OCI-LY3 (cell line): Measurements from ENCODE around the gene ACP6.

ENCODE experiments used
- H2AFZ ChIP-seq: fragments of 200-600, 300-600 bp; shearing (Covaris generic); 2 replicates; pipeline ENCODE4 v1.6.0; 2014; ENCODE audit warnings: antibody characterized with exemption, low read depth, low read length
- H3K27ac ChIP-seq: fragments of 200-600, 300-600 bp; sonication (generic); 2 replicates; pipeline ENCODE4 v1.5.1; 2014; ENCODE audit warnings: mild to moderate bottlenecking, low read length, moderate library complexity, mixed read lengths
- H3K27me3 ChIP-seq: fragments of 200-600, 300-600 bp; sonication (generic); 2 replicates; pipeline ENCODE4 v1.6.1; 2014; ENCODE audit warnings: low read depth, low read length, mixed read lengths
- H3K36me3 ChIP-seq: fragments of 200-600, 300-600 bp; sonication (generic); replicated peaks from 2 replicates; pipeline ENCODE3; 2014; ENCODE audit warnings: low read depth, low read length, mixed read lengths
- H3K4me1 ChIP-seq: fragments of 300-600, 200-600 bp; sonication (generic); 2 replicates; pipeline ENCODE4 v1.6.1; 2014; ENCODE audit warnings: low read length, mixed read lengths
- H3K4me2 ChIP-seq: fragments of 200-600, 300-600 bp; sonication (generic); 2 replicates; pipeline ENCODE4 v1.6.1; 2014; ENCODE audit warnings: low read length, mixed read lengths
- H3K4me3 ChIP-seq: fragments of 300-600, 200-600 bp; sonication (generic); 2 replicates; pipeline ENCODE4 v1.5.1; 2014; ENCODE audit warnings: antibody characterized with exemption, mild to moderate bottlenecking, low read length, moderate library complexity
- H3K79me2 ChIP-seq: fragments of 300-600, 200-600 bp; shearing (Covaris generic); 2 replicates; pipeline ENCODE4 v1.6.1; 2014; ENCODE audit warnings: mild to moderate bottlenecking, low read length, mixed read lengths
- H3K9ac ChIP-seq: fragments of 300-600, 200-600 bp; shearing (Covaris generic); 2 replicates; pipeline ENCODE4 v1.6.0; 2014; ENCODE audit warnings: mild to moderate bottlenecking, low read length, moderate library complexity
- H3K9me3 ChIP-seq: fragments of 200-600, 300-600 bp; shearing (Covaris generic); 2 replicates; pipeline ENCODE4 v1.6.1; 2014; ENCODE audit warnings: low read length, mixed read lengths; ENCODE audit not compliant: insufficient read depth
- H4K20me1 ChIP-seq: fragments of 200-600, 300-600 bp; sonication (generic); 2 replicates; pipeline ENCODE4 v1.6.1; 2016; ENCODE audit warnings: low read length, mixed read lengths; ENCODE audit not compliant: insufficient read depth
- EZH2phosphoT487 ChIP-seq: fragments of 200-600 bp; shearing (Covaris generic); IDR thresholded peaks from 2 replicates; pipeline ENCODE4 v1.6.1; 2018; ENCODE audit warnings: antibody characterized with exemption, mixed run types, low read depth
- TF ChIP-seq, protein P1 (sequence below): fragments of 200-600, 300-600 bp; sonication (generic); IDR thresholded peaks from 2 replicates; pipeline ENCODE4 v1.5.1; 2014; ENCODE audit warnings: antibody characterized with exemption, low read length, low read depth

The ACP6 gene

DNA sequence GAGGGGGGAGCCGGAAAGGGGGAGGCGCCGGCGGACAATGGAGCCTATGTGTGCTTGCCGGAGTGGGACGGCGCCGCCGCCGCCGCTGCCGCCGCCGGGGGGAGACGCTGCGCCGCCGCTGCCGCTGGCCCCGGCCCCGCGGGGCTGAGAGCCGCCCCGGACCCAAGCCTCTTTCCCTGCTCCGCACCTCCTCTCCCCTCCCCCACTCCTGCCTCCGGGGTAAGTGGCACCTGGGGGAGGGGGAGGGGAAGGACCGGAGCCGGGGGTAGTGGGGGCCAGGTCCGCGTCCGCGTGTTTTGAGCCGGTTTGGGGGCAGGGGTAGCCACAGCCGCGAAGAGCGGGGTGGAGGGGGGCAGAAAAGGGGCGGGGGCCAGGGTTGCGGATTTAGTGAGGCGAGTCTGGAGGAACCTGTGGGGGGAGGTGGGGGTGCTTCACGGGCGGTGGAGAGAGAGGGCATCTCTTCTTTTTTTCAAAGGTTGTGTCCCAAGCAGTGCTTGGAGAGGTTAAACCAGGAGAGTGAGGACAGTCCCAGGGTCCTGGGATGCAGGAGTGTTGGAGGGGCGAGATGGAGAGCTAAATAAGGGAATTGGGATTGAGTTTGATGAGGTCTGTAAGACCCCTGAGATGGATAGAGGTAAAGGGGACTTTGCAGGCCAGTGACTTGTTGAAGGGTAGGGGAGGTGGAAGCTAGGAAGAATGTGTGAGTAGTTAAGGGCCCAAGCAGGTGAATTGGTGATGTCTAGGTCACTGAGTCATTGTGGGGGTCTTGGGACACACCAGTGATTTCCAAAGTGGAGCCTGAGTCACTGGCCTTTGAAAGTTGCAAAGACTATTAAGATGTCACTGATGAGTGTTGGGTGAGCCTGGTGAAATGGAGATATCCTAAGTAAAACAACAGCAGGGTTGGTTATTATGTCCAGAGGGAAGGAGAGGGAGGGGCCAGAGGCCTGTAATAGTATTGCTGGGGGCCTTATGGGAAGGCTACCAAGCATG is 69.9 kb downstream of the ACP6 start:
- peak overlapping the region; percentile 97 for H3K4me2 ChIP-seq
- peaks cover 21% of the 10 kb centered on the region for H3K27me3 ChIP-seq
- peak overlapping the region; percentile 82 for H3K9ac ChIP-seq
- H3K4me3 ChIP-seq: peak overlapping the region; percentile 78
- TF ChIP-seq, protein P1, sequence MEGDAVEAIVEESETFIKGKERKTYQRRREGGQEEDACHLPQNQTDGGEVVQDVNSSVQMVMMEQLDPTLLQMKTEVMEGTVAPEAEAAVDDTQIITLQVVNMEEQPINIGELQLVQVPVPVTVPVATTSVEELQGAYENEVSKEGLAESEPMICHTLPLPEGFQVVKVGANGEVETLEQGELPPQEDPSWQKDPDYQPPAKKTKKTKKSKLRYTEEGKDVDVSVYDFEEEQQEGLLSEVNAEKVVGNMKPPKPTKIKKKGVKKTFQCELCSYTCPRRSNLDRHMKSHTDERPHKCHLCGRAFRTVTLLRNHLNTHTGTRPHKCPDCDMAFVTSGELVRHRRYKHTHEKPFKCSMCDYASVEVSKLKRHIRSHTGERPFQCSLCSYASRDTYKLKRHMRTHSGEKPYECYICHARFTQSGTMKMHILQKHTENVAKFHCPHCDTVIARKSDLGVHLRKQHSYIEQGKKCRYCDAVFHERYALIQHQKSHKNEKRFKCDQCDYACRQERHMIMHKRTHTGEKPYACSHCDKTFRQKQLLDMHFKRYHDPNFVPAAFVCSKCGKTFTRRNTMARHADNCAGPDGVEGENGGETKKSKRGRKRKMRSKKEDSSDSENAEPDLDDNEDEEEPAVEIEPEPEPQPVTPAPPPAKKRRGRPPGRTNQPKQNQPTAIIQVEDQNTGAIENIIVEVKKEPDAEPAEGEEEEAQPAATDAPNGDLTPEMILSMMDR: no peak
- TF ChIP-seq EZH2phosphoT487: no peak
- H4K20me1 ChIP-seq: no peaks in the 10 kb centered on the region
- H3K27ac ChIP-seq: peak overlapping the region; percentile 43; the same call in 1 of the 2 replicates
- H3K4me1 ChIP-seq: peaks cover 13% of the 10 kb centered on the region
- peaks cover 18% of the 10 kb centered on the region for H3K79me2 ChIP-seq
- H3K36me3 ChIP-seq: peaks cover 2% of the 10 kb centered on the region
- H2AFZ ChIP-seq: peak overlapping the region; percentile 62; the same call in 1 of the 2 replicates
- no peaks in the 10 kb centered on the region for H3K9me3 ChIP-seq

DNA sequence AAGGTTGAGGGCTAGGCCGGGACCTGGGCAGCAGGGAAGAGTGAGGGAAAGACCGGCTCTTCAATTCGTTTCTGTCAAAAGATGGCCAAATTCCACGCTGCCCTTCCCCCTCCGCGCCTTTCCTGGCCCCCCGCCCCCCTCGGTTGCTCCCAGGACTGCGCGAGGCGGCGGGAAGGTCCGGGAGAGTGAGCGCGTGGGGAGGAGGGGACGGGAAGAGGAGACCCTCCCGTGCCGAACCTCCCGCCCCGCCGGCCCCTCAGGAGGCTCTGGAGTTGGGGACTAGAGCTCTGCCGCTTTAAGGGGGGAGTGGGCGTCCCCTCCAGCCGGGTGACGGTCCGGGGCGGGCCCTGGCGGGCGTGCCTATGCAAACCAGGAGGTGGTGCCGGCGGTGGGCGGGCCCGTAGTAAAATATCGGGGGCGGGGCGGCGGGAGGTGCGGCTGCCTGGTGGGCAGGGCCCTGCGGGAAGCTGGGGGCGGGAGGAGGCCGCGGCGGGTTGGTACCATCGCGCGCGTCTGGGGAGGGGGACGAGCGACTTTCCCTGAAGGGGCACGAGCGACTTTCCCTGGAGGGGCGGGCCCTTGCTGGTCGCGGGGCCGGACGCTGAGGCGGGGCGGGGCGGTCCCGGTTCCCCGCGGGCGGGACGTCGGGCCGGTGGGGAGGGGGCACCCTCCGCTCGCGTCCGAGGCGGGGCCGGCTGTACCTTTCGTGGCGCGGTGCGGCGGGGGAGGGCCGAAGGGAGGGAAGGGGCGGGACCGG is 70.8 kb downstream of the ACP6 start:
- Histone ChIP-seq H3K4me2 (peak overlapping the region; percentile 82), H3K4me3 (peak overlapping the region; percentile 78), H3K9ac (peak overlapping the region; percentile 72), H4K20me1 (no peaks in the 10 kb centered on the region), H3K27me3 (peaks cover 29% of the 10 kb centered on the region), H3K4me1 (peaks cover 13% of the 10 kb centered on the region), H3K9me3 (no peaks in the 10 kb centered on the region), H2AFZ (peak overlapping the region; percentile 42), H3K79me2 (peaks cover 18% of the 10 kb centered on the region), H3K27ac (peak overlapping the region; percentile 36), H3K36me3 (no peaks in the 10 kb centered on the region)
- TF ChIP-seq, protein P1: no peak
- no peak for TF ChIP-seq EZH2phosphoT487

DNA sequence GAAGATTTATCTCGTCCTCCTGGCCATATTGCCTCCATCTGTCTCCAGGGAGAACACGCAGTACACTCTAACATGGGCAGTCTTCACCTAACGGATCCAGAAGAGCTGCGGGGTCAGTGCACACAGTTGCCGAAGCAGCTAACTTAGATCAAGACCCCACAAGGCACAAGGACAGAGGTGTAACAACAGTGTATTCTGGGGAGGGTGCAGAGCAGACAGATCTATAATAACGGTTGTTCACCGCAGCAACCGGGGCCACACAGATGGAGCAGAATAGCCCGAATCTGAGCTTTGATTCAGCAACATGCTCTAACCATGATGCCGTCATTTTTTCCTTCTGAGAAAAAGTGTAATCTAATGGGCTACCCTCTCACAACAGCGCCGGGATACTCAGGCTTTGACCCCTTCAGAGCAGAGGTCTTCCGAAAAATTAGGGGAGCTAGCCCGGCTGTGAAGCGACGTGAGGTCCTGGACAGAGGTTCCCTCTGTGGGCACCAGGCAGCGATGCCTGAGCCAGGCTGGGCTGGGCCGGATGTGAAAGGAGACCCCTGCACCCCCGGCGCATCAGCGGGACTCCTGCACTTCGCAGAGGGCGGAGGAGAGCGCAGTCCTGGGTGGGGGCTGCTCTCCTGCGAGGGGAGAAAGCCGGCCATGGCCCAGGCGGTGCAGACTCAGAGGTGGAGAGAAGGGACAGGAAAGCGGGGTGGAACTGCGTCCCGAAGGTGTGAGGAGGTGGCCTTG is 71.5 kb downstream of the ACP6 start:
- Histone ChIP-seq H3K27ac (no peak overlapping the region), H3K79me2 (peaks cover 18% of the 10 kb centered on the region), H3K9me3 (no peaks in the 10 kb centered on the region), H4K20me1 (no peaks in the 10 kb centered on the region), H3K36me3 (no peaks in the 10 kb centered on the region), H3K4me3 (peak overlapping the region; percentile 78), H3K9ac (peak overlapping the region; percentile 72), H3K27me3 (peaks cover 37% of the 10 kb centered on the region), H3K4me2 (peak overlapping the region; percentile 82), H3K4me1 (peaks cover 13% of the 10 kb centered on the region), H2AFZ (peak overlapping the region; percentile 42)
- TF ChIP-seq EZH2phosphoT487: no peak
- TF ChIP-seq, protein P1: no peak
